NOMO-1 (cell line): ENCODE data around the gene C2CD4A.

Source experiments
- DNase-seq, 2 experiments: peaks; one replicate each; lab custom pipeline; 2025; ENCODE audit not compliant: unreplicated experiment in 2 of 2; lab: John Stamatoyannopoulos, UW

The C2CD4A gene

DNA sequence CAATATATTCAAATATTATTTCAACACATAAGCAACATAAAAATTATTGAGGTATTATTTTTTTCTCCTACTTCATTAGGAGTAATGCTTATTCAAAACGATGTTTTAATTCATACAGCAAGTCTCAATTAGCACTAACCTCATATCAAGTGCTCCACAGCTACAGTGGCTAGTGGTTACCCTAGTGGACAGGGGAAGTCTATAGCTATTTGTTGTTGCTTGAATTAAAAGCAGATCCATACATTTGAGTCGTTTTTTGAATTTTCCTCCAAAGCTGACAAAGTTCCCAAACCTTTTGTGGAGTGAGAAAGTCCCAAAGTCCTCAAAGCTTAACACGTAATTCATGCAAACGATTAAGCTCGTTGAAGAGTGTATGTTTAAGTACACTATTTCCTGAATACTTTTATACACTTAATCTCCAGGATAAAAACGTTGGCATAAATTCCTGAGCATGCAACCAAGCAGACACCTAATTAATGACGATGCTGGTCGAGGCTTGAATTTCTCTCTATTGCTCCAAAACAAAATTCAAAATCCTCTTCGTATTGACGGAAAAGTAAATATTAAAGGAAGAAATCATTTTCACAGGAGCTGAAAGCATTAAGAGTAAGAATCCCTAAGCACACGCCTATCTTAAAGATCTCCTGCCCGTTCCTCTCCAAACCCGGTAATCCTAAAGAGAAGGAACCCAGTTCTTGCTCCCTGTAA lies 7.5 kb upstream of the C2CD4A start:
- DNase-seq = no peak

DNA sequence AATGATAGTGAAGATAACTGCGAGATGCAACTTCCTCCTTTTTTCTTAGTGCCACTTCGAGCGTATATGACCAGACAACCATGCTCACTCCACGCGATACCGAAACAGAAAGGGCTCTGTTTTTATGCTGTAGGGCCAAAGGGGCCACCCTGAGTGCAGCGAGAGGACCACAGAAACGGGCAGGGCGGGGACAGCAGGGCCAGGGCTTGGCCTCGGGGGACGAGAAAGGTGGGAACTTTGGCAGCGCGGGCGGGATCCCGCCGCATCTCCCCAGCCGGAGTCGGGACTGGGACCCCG lies 7.0 kb upstream of the C2CD4A start:
- peak; percentile 85 to 86 for DNase-seq

DNA sequence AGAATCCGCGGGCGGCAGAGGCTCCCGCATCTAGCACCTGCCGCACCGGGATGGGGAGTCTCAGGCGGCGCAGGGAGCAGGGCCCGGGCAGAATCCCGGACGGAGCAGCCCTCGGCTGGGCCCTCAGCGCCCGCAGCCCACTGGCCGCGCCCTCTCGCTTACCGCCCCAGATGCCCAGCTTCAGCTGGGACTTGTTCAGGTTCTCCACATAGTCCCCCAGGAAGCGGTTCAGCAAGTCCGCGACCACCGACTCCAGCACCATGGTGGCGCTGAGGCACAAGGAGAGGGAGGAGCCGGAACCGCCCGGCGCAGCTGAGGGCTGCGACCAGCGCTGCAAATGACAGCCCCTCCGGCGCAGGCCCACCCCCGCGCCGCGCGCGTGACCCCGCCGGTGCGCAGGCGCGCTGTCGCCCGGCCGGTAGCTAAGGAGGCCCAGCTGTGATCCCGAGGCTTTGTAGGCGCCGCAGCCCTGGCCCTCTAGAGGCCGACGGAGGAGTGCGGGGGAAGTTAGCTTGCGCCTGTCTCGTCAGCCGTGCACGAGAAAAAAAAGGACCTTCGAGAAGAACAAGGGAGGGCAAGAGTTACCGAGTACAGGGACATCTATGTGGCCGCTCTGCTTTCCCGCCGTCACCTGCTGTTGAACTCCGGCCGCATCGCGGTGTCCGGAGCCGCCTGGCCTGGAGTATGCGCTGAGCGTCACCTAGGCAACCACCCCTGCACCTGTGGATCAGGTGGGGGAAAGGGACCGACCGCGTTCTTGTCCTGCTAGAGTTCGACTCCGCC lies 6.5 kb upstream of the C2CD4A start, which contains the start of gene VPS13C:
TSS of gene VPS13C (minus strand) at position 335 of the 783 bp plus-strand sequence. CDS start at position 262, 73 bp downstream.
- DNase-seq = peak; percentile 98

DNA sequence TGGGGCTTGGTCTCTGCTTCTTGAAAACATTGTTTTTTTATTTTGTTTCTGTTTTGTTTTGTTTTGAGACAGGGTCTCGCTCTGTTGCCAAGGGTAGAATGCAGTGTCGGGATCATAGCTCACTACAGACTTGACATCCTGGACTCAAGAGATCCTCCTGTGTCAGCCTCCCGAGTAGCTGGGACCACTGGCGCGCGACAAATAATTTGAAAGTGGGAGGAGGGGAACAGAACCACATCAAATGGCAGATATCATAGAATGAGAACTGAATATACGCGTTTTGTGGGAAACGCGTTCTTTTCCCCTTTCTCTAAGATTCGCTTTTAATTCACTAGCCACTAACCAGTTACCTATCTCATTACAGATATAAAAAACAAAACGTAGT lies 5.9 kb upstream of the C2CD4A start:
- DNase-seq = no peak

DNA sequence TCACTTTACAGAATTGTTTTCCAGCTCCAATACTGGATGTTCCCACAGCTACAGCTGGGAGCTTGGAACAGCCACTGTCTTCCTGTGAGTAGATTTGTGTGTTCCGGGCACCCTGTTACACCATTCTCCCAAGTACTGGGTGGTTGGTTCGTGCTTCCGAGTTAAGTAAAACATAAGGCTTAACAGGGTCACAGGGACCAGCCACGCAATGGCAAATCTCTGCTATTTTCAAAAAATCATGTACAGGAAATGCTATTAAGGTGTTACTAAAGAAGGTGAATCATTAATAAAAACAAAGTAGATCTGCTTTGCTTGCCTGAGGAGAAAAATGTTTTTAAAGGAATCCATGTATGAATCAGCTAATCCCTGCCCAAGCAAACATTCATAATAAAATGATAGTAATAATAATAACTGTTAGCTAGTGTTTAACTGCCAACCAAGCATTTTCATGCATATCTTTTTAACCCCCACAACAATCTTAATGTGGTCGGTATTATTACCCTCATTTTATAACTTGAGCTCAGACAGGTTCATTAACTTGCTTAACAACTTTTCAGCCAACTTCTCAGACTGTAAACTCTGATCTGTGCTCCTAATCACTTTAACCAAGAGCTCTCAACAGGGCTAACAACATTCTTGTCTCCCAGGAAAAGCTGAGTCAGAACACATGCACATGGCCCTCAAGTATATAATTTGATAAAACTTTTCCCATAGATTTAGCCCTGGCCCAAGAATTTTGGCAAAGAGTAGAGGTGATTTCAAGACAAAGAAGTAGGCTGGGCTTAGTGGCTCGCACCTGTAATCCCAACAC lies 2.7 kb upstream of the C2CD4A start:
- no peak for DNase-seq

DNA sequence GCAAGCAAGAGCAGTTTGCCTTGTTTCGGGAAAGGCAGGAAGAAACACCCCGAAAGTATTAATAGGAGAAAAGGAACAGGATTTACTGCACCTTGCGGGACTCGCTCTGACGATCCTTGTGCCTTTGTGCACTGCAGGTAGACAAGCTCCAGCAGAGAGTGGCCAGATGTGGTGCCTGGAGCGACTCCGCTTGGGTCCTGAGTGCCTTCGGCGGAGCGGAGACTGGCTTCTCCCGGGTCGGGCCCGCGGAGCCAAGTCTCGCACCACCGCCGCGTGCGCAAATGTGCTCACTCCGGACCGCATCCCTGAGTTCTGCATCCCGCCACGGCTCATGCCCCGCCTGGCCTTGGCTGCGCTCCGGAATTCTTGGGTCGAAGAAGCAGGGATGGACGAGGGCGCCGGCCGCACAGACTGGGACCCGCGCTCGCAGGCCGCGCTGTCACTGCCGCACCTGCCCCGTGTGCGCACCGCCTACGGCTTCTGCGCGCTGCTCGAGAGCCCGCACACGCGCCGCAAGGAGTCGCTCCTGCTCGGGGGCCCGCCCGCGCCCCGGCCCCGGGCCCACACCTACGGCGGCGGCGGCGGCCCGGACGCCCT lies 769 bp downstream of the C2CD4A start:
- DNase-seq = no peak

DNA sequence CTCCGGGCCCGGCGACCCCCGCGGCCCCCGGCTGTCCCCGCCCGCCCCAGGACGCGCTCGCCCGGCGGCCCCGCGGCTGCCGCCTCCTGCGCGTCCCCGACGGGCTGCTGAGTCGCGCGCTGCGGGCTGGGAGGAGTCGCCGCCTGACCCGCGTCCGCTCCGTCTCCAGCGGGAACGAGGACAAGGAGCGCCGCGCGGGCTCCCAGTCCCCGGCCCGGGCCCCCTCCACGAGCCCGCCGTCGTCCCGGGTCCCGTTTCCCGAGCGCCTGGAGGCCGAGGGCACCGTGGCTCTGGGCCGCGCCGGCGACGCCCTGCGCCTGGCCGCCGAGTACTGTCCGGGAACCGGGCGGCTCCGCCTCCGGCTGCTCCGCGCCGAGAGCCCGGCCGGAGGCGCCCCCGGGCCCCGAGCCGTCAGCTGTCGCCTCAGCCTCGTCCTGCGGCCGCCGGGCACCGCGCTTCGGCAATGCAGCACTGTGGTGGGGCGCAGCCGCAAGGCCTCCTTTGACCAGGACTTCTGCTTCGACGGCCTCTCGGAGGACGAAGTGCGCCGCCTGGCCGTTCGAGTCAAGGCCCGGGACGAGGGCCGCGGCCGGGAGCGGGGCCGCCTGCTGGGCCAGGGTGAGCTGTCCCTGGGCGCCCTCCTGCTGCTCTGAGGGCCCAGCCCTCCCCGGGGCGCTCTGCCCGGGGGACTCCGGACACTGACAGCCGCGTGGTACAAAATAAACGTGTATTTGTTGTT lies 1.5 kb downstream of the C2CD4A start:
- DNase-seq = peak in 1 of 2 experiments; percentile 31

DNA sequence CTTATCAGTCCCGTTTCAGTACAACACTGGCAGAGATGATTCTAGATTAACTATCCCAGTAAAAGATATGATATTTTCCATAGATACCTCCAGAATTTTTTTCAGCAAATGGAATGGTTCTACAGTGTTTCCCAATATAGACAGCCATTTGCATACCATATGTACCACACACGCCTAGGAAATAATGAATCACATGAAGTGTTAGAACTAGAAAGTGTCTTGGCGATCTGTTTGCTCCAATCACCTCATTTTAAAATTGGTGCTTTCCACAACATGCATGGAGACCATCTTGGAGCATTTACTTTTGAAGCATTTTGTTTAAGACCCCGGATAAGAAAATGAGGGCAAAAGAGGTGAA lies 2.0 kb downstream of the C2CD4A start:
- DNase-seq = peak in 1 of 2 experiments; percentile 34

DNA sequence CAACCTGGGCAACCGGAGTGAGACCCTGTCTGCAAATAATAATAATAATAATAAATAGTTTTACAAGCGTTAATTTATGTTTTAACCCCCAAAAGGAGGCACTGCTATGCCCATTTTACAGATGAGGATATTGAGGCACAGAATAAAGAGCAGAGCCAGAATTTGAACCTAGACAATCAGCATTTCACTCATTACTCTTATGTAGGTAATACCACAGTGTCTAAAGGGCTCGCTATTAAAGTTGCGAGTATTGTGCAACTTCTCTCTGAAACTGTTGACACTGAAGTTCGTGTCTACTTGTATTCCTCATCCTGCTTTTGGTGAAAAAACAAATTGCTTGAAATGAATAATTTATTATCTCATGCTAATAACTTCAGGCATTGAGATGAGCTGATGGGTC lies 2.8 kb downstream of the C2CD4A start:
- DNase-seq = peak in 1 of 2 experiments; percentile 17

DNA sequence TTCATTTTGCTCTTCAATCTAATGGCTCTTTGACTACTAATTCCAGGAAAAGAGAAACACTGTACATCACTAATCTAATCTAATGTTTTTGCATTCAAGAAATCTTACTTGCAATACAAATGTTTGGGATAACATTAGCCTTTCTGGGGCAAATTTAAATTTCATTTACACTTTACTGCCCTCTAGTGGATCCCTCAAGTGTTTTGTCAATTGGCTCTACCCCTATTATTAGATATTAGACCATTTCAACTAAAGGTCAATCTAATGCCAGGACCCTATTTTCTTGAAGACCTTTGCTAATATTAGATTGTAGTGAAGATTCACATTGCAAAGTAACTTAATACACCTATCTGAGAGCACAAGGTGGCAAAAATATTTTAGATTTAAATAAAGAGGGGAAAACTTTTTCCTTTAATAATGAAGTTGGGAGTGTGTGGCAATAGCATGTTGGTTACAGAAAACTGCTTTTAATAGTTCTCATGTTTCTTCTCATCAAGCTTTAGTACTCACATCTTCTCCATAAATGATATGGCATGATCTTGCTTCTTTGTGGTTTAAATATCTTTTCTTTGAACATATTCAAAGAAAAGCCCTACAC lies 5.0 kb downstream of the C2CD4A start:
- peak in 1 of 2 experiments; percentile 28 for DNase-seq

DNA sequence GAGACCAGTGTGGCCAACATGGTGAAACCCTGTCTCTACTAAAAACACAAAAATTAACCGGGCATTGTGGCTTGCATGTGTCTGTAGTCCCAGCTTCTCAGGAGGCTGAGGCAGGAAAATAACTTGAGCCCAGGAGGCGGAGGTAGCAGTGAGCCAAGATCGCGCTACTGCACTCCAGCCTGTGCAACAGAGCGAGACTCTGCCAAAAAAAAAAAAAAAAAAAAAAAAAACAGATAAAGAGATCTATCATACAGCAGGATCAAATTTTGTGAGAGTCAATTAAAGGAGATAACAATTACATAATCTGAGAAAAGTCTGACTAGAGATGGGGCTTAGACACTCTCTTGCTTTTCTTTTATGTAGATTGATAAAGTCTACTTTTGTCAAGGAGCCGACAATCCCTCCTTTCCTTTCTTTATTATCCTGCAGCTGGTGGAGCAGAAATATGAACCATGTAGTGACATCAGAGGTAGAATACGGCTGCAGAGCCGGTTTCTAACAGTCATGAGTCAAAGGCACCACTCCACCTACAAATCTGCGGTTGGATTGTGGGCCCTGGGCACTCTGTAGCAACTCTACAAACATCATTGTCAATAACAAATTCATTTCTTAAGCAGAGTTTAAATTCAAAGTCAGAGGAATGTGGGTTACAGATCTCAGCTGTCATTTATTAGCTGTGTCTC lies 9.0 kb downstream of the C2CD4A start:
- no peak for DNase-seq

DNA sequence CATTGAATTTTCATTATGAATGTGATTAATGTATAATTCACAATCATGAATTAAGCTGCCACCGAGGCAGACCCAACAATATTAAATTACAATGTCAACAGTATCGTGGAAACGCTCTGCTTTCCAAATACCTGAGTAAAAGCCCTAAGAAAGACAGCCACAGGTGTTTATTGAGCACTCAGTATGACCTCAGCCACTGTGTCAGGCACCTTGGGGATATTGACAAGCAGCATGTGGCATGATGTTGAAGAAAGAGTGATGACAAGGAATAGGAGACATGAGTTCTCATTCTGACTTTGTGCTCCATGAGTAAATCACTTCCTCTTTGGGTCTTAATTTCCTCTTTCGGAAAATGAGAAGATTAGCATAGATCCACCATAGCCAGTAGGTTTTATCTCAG lies 12.8 kb downstream of the C2CD4A start:
- peak in 1 of 2 experiments; percentile 32 for DNase-seq

DNA sequence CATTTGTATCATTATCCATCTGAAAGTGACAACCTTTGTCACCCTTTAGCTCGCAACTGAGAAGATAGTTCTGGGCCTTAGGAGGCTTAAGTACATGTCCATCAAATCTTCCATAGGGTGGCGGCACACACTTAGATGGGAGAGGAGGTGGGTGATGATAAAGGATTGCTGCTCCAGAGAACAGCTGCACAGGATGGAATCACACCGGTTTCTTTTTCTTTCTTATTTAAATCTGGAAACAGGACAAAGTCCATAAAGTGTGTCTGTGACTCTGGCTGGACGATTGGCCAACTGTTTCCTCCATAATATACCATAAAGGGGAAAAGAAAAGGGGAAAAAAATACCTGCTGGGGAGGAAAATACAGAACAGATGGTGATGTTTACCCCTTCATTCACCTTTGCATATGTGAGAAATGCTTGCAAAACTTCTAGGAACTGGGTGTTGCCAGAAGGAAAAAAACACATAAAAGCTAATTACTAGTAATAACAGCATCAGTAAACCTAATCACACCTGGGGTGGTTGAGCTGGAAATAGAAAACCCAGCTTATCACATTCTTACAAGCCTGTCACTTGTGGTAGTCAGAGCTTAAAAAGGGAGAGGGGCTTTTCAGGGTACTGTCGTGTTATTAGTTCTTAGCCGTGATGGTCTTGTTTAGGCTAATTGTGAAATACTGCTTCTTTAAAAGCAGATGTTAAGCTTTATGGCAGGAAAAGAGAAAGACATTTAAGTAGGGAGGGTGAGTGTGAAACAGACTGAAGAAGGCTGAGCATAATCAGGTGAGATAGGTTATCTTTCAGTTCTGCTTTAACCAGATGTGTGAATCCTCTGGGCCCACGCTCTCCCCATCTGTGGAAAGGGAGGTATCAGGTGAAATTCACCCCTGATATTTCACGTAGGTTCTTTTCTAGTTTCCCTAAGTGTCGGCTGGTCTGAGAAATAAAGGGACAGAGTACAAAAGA lies 16.7 kb downstream of the C2CD4A start:
- DNase-seq = no peak

DNA sequence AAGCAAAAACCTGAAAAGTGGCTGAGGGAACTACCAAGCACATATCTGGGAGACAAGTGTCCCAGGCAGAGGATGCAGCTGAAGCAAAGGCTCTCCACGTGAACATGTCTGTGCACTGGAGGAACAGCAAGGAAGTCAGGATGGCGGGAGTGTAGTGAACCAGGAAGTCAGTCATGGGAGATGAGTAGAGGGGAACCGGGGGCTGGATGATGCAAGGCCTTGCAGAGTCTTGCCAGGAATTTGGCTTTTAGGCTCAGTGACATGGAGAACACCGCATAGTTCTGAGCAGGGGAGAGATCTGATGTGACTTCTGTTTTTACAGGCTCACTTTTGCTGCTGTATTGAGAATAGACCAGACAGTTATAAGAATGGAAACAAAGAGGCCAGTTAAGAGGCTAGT lies 19.0 kb downstream of the C2CD4A start:
- no peak for DNase-seq

DNA sequence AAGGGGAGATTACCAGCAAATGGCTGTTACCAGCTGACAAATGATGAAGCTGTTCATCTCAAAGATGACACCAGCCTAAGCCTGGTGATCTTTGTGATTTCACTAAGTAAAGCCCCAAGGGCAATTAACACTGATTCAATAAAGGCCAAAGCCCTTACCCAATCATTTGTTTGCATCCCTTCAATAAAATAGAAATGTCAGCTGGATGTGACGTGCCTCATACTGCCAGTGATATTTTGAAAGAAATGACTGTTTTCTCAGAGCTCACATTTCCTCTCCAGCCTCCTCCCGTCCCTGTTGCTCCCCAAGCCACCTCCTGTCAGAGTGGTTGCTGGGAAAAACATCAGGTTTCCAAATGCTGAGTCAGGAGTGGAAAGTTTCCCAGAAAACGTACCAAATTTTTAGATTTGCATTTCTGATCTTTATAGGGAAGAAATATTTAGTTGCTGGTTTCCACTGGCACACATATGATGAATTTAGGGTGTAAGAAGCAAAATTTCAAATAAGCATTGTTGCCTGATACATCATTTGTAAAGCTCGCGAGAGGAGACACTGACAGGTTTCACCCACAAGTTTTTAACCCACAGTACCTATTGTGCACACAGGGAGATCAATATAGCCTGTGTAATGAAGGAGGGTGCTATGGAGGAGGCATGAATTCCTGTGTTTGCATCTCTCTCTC lies 21.0 kb downstream of the C2CD4A start:
- DNase-seq = no peak

DNA sequence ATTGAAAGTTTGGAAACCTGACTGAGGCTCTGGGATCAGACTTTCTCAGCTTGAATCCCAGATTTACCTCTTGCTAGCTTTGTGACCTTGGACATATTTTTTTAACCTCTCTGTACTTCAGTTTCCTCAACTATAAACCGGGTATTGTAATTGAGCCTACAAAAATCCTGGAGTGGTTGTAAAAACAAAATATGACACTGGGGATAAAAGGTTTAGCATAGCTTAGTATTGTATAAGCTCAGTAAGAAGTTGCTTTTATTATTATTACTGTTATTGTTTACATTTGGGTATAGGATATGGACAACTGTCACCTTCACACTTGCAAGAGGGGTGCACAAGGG lies 21.5 kb downstream of the C2CD4A start:
- DNase-seq = no peak

DNA sequence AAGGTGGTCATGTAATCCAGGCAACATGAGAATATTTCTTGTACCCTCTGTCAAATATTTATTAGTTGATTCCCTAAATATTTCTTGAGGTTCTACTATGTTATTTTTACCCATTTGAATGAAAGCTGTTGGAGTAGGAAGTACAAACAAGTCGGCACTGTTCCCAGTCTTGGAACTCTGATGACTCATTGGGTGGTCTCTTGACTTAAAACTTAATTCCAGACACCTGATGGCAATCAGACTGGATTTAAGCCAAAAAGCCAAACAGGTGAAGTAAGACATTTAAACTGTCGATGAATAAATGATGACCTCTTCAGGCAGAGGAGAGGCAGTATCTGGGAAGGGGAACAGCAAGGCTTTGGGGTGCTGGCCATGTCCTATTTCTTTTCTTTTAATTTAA lies 22.8 kb downstream of the C2CD4A start:
- DNase-seq = no peak

DNA sequence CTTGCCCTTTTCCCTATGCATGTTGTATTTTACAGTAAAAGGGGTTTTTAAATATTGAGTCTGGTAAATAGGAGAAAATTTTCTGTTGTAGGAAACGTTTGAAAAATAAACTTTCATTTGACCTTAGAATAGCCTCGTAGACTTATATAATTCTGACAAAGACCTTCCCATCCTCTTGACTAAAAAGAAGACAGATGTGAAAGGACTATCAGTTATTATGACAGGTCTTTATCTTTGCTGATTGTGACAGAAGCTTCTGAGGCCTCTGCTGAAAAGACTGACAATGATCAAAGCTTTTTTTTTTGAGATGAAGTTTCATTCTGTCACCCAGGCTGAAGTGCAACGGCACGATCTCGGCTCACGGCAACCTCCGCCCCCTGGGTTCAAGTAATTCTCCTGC lies 24.2 kb downstream of the C2CD4A start:
- DNase-seq = no peak
